ENCODE data around the gene PLGRKT. TPM values are rescaled to one million over a fixed set of nuclear protein-coding genes. Genes with fewer than 3 reads are reported as not detected.

The PLGRKT gene
- total RNA-seq, 1 donor from 2014 or later = 22.9 TPM

GRCh38 chr9:5429873-5430564, 7.7 kb downstream of the PLGRKT start:
- no peak for FAIRE-seq
- Histone ChIP-seq H3K36me3 (ENCODE audit: control insufficient read depth, insufficient read depth, low read length) (no peaks in the 10 kb centered on the region), H3K4me3 (ENCODE audit: low read depth, low read length) (no peak overlapping the region), H3K27me3 (ENCODE audit: control insufficient read depth, insufficient read depth, low read length) (no peaks in the 10 kb centered on the region)
- no peak for DNase-seq (ENCODE audit: low read depth)
- no peak for TF ChIP-seq CTCF (IDR thresholded peaks at IDR 0.05; ENCODE audit: insufficient read depth, low read length, severe bottlenecking)

- H3K27me3 ChIP-seq (ENCODE audit: control insufficient read depth, insufficient read depth, low read length) = no peaks in the 10 kb centered on the region
- TF ChIP-seq CTCF (IDR thresholded peaks at IDR 0.05; ENCODE audit: insufficient read depth, low read length, severe bottlenecking) = no peak
- H3K4me3 ChIP-seq (ENCODE audit: low read depth, low read length) = no peak overlapping the region
- H3K36me3 ChIP-seq (ENCODE audit: control insufficient read depth, insufficient read depth, low read length) = no peaks in the 10 kb centered on the region
- DNase-seq (ENCODE audit: low read depth) (peak; percentile 40), FAIRE-seq (no peak)
These were observed 8.8 kb downstream of the PLGRKT start for GRCh38 chr9:5428794-5429528.

- FAIRE-seq (no peak), DNase-seq (ENCODE audit: low read depth) (no peak)
- Histone ChIP-seq H3K4me3 (ENCODE audit: low read depth, low read length) (no peak overlapping the region), H3K36me3 (ENCODE audit: control insufficient read depth, insufficient read depth, low read length) (no peaks in the 10 kb centered on the region), H3K27me3 (ENCODE audit: control insufficient read depth, insufficient read depth, low read length) (no peaks in the 10 kb centered on the region)
- no peak for TF ChIP-seq CTCF (IDR thresholded peaks at IDR 0.05; ENCODE audit: insufficient read depth, low read length, severe bottlenecking)
These were observed 9.6 kb downstream of the PLGRKT start for GRCh38 chr9:5428172-5428571.

GRCh38 chr9:5427005-5427404, 10.7 kb downstream of the PLGRKT start:
- Histone ChIP-seq H3K4me3 (ENCODE audit: low read depth, low read length) (no peak overlapping the region), H3K27me3 (ENCODE audit: control insufficient read depth, insufficient read depth, low read length) (no peaks in the 10 kb centered on the region), H3K36me3 (ENCODE audit: control insufficient read depth, insufficient read depth, low read length) (no peaks in the 10 kb centered on the region)
- no peak for TF ChIP-seq CTCF (IDR thresholded peaks at IDR 0.05; ENCODE audit: insufficient read depth, low read length, severe bottlenecking)
- FAIRE-seq = no peak
- DNase-seq (ENCODE audit: low read depth) = no peak

GRCh38 chr9:5425006-5425628, 12.6 kb downstream of the PLGRKT start:
- peak; percentile 39 for TF ChIP-seq CTCF (IDR thresholded peaks at IDR 0.05; ENCODE audit: insufficient read depth, low read length, severe bottlenecking)
- Histone ChIP-seq H3K36me3 (ENCODE audit: control insufficient read depth, insufficient read depth, low read length) (no peaks in the 10 kb centered on the region), H3K27me3 (ENCODE audit: control insufficient read depth, insufficient read depth, low read length) (no peaks in the 10 kb centered on the region), H3K4me3 (ENCODE audit: low read depth, low read length) (no peak overlapping the region)
- no peak for FAIRE-seq
- DNase-seq (ENCODE audit: low read depth) = peak; percentile 55

Measured in bronchial epithelial cell (primary cell).